ENCODE measurements around the gene NONO. TPM values are rescaled to one million over a fixed set of nuclear protein-coding genes. Genes with fewer than 3 reads are reported as not detected.

Gene NONO
- 705 and 792 TPM in 2 replicates for total RNA-seq (2021)
- Bru-seq, nascent RNA = percentile 98 among the genes with signal in this experiment
- percentile 99 among the genes with signal in this experiment for BruChase-seq, experiment 1, labeled RNA remaining after a 2-hour chase
- BruChase-seq, experiment 2, labeled RNA remaining after a 6-hour chase = percentile 99 among the genes with signal in this experiment
- long read RNA-seq, transcript NONO-201 (12 exons, 2,713 nt) = major isoform, 416 of 691 reads
- long read RNA-seq, transcript NONO-202 (11 exons, 2,606 nt) = minor isoform, 82 of 691 reads
- long read RNA-seq, transcript NONO-203 (13 exons, 1,921 nt) = minor isoform, 19 of 691 reads
- long read RNA-seq, partial matches to known transcripts = 93 of 691 reads
- long read RNA-seq, other reads (novel, unspliced or antisense) = 81 of 691 reads

GRCh38 chrX:71283403-71284143, at the start of gene NONO:
Gene NONO, plus strand, starts transcription at chrX:71283635. Its CDS starts 7,003 bp downstream, at chrX:71290638.
- peaks cover 4% of the 10 kb centered on the region for H3K4me1 ChIP-seq (ENCODE audit: insufficient read depth, low read length, poor library complexity, severe bottlenecking)
- DNase-seq (ENCODE audit: low spot score) = peak; percentile 98
- BruUV-seq (replicated peaks) = no TSS peak
- CTCF ChIA-PET = interaction anchor here (0.9 to 1.2 kb wide), 2 partner anchors 29 to 82 kb away, joined by 4 to 6 read pairs; partner anchors contain the start of gene TAF1
- no peaks in the 10 kb centered on the region for H3K9me3 ChIP-seq (ENCODE audit: low read depth, low read length, poor library complexity, severe bottlenecking)
- POLR2A ChIA-PET (ENCODE audit: low non-redundant PET) = interaction anchor here (0.6 kb wide), 2 partner anchors 250 to 419 kb away, joined by 3 to 11 read pairs; no protein-coding TSS in a partner anchor
- intact Hi-C loops (cut with micrococcal nuclease; ENCODE audit: unreplicated experiment) = loop anchor here (1.0 kb wide), 1 partner anchor 29 kb away; the partner anchor contains the start of gene ZMYM3
- H3K36me3 ChIP-seq (ENCODE audit: insufficient read depth, low read length, poor library complexity, severe bottlenecking) = peaks cover 20% of the 10 kb centered on the region
- H3K4me3 ChIP-seq (ENCODE audit: low read depth, low read length, poor library complexity, severe bottlenecking) = peak within 1 kb of the TSS; percentile 72
- TF ChIP-seq CTCF (conservative IDR thresholded peaks at IDR 0.05; ENCODE audit: low read depth, low read length) (0 out of 2 replicates have a peak, but pooled peaks have one; percentile 18), EZH2 (IDR thresholded peaks at IDR 0.05; ENCODE audit: borderline replicate concordance, low read depth, low read length, poor library complexity, severe bottlenecking) (no peak)
- peak within 1 kb of the TSS; percentile 98 for H3K27ac ChIP-seq (ENCODE audit: low read depth, low read length, poor library complexity, severe bottlenecking)
- H3K27me3 ChIP-seq (replicated peaks; ENCODE audit: insufficient read depth, low read depth, low read length, poor library complexity) = no peaks in the 10 kb centered on the region

- Histone ChIP-seq H3K27ac (ENCODE audit: low read depth, low read length, poor library complexity, severe bottlenecking) (no peak overlapping the region), H3K27me3 (replicated peaks; ENCODE audit: insufficient read depth, low read depth, low read length, poor library complexity) (no peaks in the 10 kb centered on the region), H3K36me3 (ENCODE audit: insufficient read depth, low read length, poor library complexity, severe bottlenecking) (peaks cover 5% of the 10 kb centered on the region), H3K4me1 (ENCODE audit: insufficient read depth, low read length, poor library complexity, severe bottlenecking) (no peaks in the 10 kb centered on the region), H3K9me3 (ENCODE audit: low read depth, low read length, poor library complexity, severe bottlenecking) (no peaks in the 10 kb centered on the region), H3K4me3 (ENCODE audit: low read depth, low read length, poor library complexity, severe bottlenecking) (no peak overlapping the region)
- ChIA-PET POLR2A (ENCODE audit: low non-redundant PET) (no interaction called here), CTCF (no interaction called here)
- intact Hi-C loops (cut with micrococcal nuclease; ENCODE audit: unreplicated experiment) = no loop called here
- TF ChIP-seq CTCF (conservative IDR thresholded peaks at IDR 0.05; ENCODE audit: low read depth, low read length) (no peak), EZH2 (IDR thresholded peaks at IDR 0.05; ENCODE audit: borderline replicate concordance, low read depth, low read length, poor library complexity, severe bottlenecking) (no peak)
- no TSS peak for BruUV-seq (replicated peaks)
- DNase-seq (ENCODE audit: low spot score) = no peak
Observed at GRCh38 chrX:71235482-71235881, 48.0 kb upstream of the NONO start.

- no peaks in the 10 kb centered on the region for H3K9me3 ChIP-seq (ENCODE audit: low read depth, low read length, poor library complexity, severe bottlenecking)
- ChIA-PET CTCF (no interaction called here), POLR2A (ENCODE audit: low non-redundant PET) (no interaction called here)
- no peaks in the 10 kb centered on the region for H3K4me1 ChIP-seq (ENCODE audit: insufficient read depth, low read length, poor library complexity, severe bottlenecking)
- H3K36me3 ChIP-seq (ENCODE audit: insufficient read depth, low read length, poor library complexity, severe bottlenecking) = peaks cover 11% of the 10 kb centered on the region
- no TSS peak for BruUV-seq (replicated peaks)
- TF ChIP-seq EZH2 (IDR thresholded peaks at IDR 0.05; ENCODE audit: borderline replicate concordance, low read depth, low read length, poor library complexity, severe bottlenecking) (no peak), CTCF (conservative IDR thresholded peaks at IDR 0.05; ENCODE audit: low read depth, low read length) (no peak)
- DNase-seq (ENCODE audit: low spot score) = no peak
- H3K27ac ChIP-seq (ENCODE audit: low read depth, low read length, poor library complexity, severe bottlenecking) = no peak overlapping the region
- no peaks in the 10 kb centered on the region for H3K27me3 ChIP-seq (replicated peaks; ENCODE audit: insufficient read depth, low read depth, low read length, poor library complexity)
- intact Hi-C loops (cut with micrococcal nuclease; ENCODE audit: unreplicated experiment) = no loop called here
- H3K4me3 ChIP-seq (ENCODE audit: low read depth, low read length, poor library complexity, severe bottlenecking) = no peak overlapping the region
Observed at GRCh38 chrX:71236836-71237235, 46.6 kb upstream of the NONO start.

All from A673 (cell line).